NCI-H446 treated with DMSO at 0.1 percent for 48 hours (cell line): ENCODE measurements around the gene CDK6.
A peak's percentile ranks its signal among the peaks of the same experiment; 100 is the strongest.

Experiments used
- DNase-seq: peaks from one replicate; lab custom pipeline; 2025; lab: John Stamatoyannopoulos, UW

The CDK6 gene

DNA sequence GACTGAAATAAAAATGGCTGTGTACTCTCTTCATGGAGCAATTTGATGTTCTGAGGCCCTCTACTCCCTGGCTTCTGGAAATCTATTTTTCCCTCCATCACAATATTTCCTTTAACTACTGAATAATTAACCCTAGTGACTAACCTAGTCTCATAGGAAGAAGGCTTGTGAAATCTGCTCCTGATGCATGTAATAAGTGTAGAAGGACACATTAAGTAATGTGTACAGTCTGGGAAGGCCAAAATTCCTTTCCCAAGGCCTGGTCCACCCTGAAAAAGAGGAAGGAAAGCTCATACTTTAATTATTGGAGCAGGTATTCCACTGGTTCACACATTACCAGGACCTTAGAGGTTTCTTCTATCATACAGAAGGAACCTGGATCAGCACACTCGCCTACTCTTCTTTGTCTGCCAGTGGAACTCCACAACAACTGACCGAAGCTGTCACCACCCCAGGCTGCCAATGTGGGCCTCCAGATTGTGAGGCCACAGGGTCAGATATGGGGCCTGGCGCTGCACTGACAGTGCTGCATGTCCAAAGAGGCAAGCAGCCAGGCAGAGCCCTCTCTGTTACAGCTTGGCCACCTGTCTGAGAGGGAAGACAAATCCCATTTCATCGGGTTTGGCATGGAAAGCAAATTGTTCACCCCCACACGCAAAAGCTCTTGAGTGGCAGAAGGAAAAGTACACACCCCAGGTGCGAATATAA, 191.8 kb downstream of the CDK6 start:
- no peak for DNase-seq

DNA sequence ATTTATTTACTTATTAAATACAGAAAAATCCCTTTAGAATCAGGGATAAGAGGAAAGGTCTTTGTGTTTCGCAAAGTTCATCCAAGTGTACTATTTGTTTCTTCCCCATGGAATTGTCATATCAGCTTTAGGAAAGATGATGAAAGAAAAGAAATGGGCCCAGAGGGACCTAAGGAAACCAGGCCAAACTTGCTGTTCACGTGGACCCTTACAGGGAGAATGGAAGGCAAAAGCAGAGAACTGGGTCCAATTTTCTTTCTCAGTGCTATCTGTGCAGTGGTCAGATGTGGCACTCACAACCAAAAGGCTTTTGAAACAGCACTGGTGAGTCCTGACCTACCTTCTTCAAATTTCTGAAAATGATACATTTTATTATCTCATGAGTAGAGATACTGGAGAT, 192.6 kb downstream of the CDK6 start:
- no peak for DNase-seq

DNA sequence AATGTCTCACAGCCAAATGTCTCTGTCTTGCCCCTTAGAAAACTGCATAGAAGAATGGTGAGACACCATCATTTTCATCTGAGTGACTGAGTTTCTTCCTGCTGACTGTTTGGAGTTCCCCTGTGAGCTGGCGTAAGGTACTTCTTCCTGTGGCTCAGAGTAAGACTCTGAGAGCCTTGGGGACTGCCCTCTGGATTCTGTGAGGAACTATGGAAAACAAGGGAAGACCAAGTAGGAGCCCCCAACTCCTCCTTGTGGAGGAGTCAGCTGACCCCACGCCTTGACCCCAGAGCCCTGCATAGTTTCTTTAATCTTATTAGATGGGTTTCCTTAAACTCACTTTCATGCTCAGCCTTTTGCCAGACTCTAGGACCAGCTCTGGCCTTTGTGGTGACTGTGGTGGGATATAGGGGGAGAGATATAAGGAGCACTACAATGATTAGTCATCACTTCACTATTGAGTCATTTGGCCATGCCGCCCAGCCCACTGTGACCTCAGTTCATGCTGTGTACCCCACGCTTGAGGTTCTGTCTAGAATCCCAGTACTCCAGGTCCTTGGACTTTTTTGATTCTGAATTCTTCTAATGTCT, 194.4 kb downstream of the CDK6 start:
- no peak for DNase-seq

DNA sequence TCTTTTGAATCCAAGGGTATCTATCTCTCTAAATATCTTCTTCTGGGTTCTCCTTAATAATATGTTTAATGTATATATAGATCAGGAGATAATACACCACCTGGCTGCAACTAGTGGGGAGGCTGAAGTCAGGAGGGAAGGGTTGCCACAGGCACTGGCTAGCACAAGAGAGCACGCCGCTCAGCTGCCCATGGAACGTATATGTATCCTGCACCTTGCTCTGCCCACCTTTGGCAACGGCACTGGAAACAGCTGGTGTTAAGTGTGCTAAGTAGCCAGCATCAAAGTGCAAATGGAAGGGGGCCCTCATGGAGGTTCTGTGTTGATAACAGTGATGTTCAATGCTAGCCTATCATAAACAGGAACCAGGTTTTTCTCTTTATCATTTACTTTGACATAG, 196.4 kb downstream of the CDK6 start:
- no peak for DNase-seq

DNA sequence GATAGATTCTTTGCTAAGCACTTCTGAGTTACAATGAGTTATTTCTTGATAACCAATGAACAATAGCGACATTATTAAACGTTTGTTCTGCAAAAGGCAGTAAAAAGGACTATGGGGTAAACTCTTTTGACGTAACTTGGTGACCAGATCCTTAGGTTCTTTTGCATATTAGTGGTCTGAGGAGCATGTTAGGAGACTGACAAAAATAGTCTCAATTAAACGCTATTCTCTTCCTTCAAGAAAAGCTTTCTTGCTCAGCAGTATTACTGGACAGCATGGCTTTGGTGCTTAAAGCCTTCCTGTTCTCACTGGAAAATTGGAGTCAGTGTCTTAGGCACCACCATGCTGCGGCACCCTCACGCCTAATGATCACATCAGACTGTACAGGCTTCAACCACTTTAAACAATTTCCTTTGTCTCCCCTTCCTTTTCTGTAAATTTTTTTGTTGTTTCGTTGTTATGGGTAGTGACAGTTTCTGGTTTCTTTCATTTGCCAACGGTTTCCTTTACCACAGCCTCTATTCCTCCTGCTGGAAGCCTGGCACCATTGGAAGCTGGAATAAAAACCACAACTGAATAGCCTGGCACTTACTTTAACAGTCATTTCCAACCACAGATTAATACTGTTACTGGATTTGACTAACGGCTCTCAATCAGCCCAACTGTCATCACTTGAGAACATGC, 197.0 kb downstream of the CDK6 start:
- DNase-seq = no peak

DNA sequence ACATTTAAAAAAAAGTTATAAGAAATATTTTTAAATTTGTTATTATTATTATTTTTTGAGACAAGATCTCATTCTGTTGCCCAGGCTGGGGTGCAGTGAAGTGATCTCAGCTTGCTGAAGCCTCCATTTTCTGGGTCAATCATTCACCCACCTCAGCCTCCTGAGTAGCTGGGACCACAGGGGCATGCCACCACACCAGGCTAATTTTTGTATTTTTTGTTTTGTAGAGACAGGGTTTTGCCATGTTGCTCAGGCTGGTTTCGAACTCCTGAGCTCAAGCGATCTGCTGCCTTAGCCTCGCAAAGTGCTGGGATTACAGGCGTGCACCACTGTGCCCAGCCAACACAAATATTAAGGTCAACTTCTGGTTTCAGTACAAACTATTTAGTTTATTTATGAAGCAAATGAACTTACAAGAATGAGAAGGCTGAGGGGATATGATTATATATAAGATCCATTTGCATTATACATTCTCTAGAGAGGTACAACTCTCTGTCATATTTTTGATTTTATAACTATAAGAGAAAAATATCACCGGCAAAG, 200.3 kb downstream of the CDK6 start:
- no peak for DNase-seq

DNA sequence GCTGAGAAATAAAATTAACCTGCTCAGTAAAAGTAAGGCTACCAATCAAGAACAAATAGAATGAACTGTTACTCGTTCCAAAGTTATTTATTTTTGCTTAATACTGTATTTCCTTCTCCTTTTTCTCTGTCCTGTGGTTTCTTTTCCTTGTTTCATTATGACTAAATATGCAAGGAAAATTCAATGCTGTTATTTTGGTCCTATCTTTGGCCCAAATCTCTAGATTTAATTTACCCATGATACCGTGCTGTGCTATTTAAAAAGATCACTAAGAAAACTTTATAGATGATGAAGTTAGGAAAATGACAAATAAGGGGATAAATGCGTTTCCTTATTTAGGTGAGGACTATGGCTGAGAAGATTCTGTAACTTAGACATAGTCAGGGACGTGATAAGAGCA, 200.8 kb downstream of the CDK6 start:
- no peak for DNase-seq

DNA sequence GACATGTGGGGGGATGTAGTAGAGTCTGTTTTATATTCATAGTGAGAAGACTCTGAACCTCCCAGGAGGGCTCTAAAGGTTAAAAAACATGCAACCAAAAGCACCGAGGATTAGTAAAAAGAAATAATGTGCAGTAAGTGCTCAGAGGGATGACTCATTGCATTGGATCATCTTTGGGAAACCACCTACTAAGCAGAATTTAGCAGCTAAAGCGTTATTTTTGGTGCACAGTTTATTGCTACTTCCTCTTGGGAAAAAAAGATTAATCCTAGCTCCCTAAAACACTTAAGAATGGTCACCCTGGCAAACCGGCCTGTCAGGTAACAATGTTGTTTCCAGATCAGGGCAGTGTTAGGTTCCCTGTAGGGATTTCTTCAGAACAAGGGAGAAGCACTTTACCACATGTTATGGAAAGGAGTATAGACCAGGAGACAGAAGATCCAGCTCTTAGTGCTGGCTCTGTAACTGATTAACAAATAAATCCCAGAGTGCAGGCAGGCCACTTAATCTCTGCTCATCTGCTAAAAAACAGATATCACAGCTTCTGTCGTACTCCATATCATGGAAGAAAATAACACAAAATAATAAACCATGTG, 201.4 kb downstream of the CDK6 start:
- no peak for DNase-seq

DNA sequence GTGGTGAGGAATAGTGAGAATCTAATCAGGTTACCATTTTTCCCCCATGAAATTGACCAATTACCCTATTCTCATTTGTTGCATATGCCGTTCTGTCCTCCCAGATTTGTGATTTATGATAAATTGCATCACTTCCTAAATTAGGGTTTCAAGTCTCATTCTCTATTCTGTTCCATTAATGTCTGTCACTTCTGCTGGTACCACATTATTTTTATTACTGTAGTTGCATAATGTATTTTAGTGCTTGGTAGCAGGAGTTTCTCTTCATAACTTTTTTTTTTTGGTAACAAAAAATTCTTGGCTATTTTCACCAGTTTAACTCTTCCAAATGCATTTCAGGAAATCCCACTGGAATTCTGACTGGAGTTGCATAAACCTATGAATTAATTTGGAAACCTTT, 202.2 kb downstream of the CDK6 start:
- DNase-seq = no peak

DNA sequence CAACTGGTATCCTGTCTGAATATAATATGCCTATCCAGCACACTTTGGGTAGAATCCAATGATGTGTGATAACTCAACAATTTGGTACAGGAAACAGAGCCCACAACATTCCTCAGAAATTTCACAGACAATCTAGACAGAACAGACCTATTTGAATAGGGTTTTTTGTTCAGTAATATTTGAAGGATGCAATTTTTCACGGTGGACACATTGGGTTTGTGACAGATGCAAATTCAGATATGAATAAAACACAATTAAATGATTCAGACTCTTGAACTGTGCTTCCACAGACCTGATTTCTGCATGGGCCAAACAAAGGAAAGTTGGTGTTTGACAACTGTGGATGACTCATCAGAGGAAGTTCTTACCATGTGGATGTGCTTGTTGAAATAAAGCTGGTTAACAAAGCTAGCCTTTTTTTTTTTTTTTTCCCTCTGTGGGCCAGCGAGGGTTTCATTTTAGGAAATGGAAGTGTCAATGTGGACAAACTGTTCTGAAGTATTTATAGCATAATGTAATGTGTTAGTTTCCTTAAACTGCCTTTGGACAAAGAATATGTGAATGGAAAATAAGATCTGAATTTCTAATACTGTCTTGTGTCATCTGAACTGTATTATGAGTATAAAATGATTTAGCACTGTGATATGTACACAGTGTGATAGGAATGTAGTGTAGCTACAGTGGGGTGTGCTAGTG, 203.0 kb downstream of the CDK6 start:
- DNase-seq = peak; percentile 31

DNA sequence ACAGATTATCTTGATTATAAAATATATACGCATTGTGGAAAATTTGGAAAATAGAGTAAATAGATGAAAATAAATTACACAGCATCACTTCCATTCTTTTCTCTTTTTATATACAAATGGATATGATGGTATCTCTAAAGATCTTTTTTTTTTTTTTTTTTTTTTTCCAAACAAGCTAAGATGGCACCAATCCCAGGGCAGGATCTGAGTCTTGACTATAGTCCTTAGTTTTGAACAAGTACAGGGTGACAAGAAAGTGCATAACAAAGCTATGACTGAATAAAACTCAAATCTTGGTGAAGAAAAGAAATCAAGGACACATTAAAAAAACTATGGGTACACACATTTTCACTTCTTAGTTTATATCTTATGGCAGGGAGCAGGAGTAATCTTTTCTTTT, 203.6 kb downstream of the CDK6 start:
- DNase-seq = no peak

DNA sequence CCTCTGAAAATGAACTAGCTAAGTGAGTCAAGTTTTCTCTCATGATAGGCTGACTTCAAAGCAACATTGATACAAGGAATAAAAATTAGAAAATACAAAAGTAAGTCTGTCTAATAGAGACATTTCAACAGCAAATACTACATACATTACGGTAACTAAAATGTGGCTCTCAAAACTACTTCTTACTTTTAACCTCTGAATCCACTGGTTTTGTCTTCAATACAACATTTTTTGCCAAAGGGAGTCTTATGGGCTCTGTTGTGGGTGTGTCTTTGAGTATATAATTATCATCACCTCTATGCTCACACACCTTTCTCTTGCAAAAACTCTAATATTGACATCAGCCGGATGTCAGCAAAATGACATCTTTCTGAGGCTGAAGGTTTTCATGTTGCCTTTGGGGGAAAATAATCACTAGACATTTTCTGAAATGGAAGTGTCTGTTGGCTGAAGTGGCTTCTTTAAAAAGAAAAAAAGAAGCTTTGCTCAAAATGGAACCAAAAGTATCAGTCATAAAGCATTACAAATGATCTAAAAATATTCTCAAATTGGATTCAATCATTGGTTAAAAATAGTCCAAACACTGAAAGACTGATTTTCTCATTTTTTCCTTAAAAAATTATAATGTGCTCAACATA, 204.4 kb downstream of the CDK6 start:
- no peak for DNase-seq

DNA sequence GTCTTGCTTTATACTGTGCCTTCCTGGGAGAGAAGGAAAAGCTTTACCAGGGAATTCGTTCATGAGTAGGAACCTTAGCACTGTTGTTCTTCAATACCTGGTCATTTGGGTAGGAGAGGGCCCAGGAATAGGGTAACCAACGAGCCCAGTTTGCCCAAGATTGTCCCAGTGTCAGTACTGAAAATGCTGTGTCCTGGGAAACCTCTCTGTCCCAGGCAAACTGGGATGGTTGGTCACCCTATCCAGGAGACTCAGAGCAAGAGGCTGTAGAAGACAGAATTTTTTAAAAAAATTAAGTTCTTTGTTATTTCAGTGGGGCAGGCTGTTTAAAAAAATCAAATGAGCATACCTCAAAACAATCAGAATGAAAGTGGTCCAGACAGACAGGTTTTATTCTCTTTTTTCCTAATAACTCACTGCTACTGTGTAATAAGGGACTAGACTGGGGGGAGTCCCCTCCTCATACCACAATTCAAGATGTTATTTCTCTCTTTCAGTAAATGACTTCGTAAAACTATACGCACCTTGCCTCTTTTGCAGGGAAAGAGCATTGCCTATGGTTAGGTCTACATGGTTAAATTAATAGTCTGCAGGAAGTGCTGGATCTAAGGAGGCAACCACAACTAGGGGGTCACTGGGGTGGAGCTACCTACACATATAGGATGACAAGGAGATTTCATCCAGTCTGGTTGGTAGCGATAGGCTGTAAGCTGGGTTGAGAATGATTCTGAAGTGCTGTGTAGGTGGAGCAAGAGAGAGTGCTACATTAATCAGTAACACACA, 205.1 kb downstream of the CDK6 start:
- DNase-seq = no peak

DNA sequence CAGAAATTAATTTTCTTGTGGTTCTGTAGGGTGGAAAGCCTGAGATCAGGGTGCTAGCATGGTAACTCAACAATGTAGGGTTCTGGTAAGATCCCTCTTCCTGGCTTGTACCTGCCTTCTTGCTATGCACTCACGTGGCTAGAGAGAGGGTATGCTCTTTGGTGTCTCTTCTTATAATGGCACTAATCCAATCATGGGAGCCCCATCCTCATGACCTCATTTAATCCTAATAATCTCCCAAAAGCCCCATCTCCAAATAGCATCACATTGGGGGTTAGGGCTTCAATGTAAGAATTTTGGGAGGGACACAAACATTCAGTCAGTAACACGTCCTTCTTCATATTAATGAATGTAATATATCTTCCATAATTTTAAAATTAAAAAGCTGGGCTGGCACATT, 206.6 kb downstream of the CDK6 start:
- DNase-seq = no peak

DNA sequence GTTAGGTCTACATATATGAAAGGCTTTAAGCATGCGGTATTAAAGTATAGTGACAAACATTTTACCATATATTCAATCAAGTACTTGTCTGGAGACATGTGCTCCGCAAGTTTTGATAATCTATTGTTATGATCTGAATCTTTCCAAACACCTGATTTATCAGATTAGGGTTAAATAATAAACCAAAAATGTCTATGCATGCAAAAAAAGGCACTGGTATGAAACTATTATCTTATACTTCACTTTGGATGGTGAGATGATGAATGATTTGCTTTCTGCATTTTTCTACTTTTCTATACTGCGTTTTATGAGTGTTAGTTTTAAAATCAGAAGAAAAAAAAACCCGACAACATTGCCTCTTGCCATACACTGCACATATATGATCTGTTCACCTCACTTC, 208.4 kb downstream of the CDK6 start:
- no peak for DNase-seq

DNA sequence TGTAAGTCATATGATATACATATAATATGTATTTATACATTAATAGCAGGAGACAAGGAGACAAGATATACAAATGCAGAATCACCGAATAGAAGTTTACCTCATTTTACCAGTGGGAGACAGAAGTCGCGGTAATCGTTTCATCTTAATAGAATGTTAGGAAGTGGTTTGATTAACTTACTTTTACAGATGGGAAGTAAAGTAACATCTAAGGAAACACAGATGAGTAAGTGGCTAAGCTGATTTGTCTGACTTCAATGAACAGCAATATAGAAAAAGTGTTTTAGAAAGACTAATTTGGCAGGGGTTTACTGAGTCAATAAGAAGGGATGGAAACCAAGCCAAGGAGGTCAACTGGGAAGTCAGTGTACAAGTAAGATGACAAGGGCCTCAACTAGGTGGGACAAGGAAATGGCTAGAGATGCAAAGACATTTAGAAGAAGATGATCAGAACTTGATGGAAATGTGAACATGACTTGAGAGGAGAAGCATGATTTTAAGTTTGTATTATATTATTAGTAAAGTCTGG, 210.0 kb downstream of the CDK6 start:
- no peak for DNase-seq

DNA sequence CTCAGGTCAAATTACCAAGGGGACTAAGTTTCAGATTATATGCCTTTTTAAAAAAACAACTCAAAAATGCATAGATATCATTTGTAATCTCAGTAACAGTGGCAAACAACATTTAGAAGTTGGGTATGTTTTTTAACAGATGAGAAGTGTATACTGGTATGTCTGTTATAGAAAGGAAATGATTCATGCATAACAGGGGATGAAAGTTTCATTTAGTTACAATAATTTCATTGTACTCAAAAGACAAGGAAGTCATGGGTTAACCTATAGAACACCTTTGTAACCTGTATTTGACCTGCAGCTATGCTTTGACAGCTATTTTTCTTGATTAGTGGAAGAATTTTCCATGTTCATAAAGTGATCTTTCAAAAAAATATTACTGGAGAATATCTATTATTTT, 210.8 kb downstream of the CDK6 start:
- DNase-seq = no peak

DNA sequence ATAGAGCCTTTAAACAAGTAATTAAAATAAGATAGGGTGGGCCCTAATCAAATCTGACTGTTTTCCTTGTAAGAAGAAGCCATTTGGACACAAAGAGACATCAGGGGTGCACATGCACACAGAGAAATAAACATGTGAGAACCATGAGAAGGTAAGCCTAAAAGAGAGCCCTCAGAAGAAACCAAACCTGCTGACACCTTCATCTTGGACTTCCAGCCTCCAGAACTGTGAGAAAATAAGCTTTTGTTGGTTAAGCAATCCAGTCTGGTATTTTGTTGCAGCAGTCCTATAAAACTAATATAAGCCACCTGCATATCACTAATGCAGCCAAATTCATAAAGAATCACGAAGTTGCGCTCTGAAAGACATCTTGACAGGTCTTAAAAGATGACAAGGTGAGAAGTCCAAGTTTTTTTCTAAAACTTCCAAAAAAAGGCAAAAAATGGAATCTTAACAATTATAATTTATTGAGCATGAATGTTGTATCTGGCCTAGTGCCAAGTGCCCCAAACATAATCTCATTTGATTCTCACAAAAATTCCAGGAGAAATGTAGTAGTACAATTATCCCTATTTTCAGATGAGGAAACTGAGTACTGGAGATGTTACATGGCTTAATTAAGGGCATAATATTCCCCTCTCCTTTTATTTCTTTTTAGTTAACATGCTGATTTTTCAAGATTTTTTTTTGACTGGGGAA, 211.9 kb downstream of the CDK6 start:
- DNase-seq = no peak

DNA sequence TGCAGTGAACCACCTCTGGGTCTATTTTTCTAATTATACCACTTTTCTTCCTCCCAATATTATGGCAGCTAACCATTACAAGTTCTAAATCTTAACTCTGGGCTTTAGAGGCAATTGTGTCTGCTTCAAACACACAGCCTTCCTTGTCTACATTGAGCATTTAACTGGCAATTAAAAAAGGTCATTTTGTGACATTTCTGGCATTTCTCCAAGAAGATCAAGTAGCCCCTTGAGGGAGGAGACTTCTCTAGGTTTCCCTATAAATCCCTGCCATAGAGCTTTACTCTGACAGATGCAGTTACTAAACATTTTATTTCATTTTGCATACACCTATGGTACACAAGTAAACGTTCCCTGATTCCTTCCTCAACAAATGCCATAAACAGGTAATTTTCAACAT, 212.8 kb downstream of the CDK6 start:
- DNase-seq = no peak

DNA sequence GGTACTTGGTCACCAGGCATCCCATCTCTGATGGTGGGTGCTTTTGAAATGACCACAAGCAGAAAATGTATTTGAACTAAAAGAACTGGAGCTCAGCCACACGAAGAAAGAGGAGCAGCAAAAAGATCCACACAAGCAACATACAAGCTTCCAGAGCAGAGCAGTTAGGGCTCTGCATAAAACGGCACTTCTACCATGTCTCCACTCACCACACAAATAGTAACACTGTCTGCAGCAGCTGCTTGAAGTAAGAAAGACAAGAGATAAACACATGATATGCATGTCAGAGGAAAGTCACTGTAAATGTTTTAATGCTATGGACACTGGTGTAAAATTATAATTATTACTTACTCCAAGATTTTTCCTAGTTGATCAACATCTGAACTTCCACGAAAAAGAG, 213.7 kb downstream of the CDK6 start:
- DNase-seq = no peak
